Muscle layer of colon (tissue), 2 donors: ENCODE results near the gene PRLH.

Experiments
- H3K27ac ChIP-seq: one replicate; pipeline ENCODE4 v1.7.0; 2013; ENCODE audit warnings: low read depth, mild to moderate bottlenecking, low read length, moderate library complexity
- H3K27me3 ChIP-seq, 2 donors: one replicate each; pipeline ENCODE4 v1.7.0; 2013; ENCODE audit warnings: low read length in 2 of 2, mild to moderate bottlenecking in 2 of 2; ENCODE audit not compliant: insufficient read depth in 2 of 2, control insufficient read depth in 1 of 2
- H3K36me3 ChIP-seq: one replicate; pipeline ENCODE4 v1.7.0; 2013; ENCODE audit warnings: mild to moderate bottlenecking, low read length; ENCODE audit not compliant: insufficient read depth
- H3K4me1 ChIP-seq: one replicate; pipeline ENCODE4 v1.7.0; 2013; ENCODE audit warnings: mild to moderate bottlenecking, low read length; ENCODE audit not compliant: insufficient read depth
- H3K4me3 ChIP-seq, 2 donors: one replicate each; pipeline ENCODE4 v1.7.0; 2013; ENCODE audit warnings: low read length in 2 of 2, low read depth in 1 of 2, mild to moderate bottlenecking in 1 of 2, moderate library complexity in 1 of 2
- H3K9ac ChIP-seq: one replicate; pipeline ENCODE4 v1.7.0; 2013; ENCODE audit warnings: low read length
- H3K9me3 ChIP-seq: one replicate; pipeline ENCODE4 v1.7.0; 2013; ENCODE audit warnings: mild to moderate bottlenecking, low read length
- donor health status: abdominal sarcoma.
- donor health status: Adenocarcinoma of cecum.

Gene PRLH

GRCh38 chr2:237540823-237541222, 25.6 kb upstream of the PRLH start:
- no peak overlapping the region for H3K27ac ChIP-seq
- H3K9me3 ChIP-seq, result no peaks in the 10 kb centered on the region
- no peaks in the 10 kb centered on the region for H3K36me3 ChIP-seq
- no peaks in the 10 kb centered on the region for H3K27me3 ChIP-seq
- H3K4me3 ChIP-seq, result no peak overlapping the region
- H3K4me1 ChIP-seq, result no peaks in the 10 kb centered on the region
- no peak overlapping the region for H3K9ac ChIP-seq

GRCh38 chr2:237541243-237541642, 25.1 kb upstream of the PRLH start:
- no peak overlapping the region for H3K4me3 ChIP-seq
- no peaks in the 10 kb centered on the region for H3K4me1 ChIP-seq
- H3K27ac ChIP-seq, result no peak overlapping the region
- no peak overlapping the region for H3K9ac ChIP-seq
- H3K27me3 ChIP-seq, result no peaks in the 10 kb centered on the region
- no peaks in the 10 kb centered on the region for H3K9me3 ChIP-seq
- H3K36me3 ChIP-seq, result no peaks in the 10 kb centered on the region

GRCh38 chr2:237542001-237542704, 24.2 kb upstream of the PRLH start:
- Histone ChIP-seq H3K4me3 (no peak overlapping the region), H3K9ac (no peak overlapping the region), H3K27ac (no peak overlapping the region), H3K4me1 (no peaks in the 10 kb centered on the region), H3K9me3 (no peaks in the 10 kb centered on the region), H3K27me3 (no peaks in the 10 kb centered on the region), H3K36me3 (no peaks in the 10 kb centered on the region)

- Histone ChIP-seq H3K4me1 (no peaks in the 10 kb centered on the region), H3K4me3 (no peak overlapping the region), H3K36me3 (no peaks in the 10 kb centered on the region), H3K27ac (no peak overlapping the region), H3K9ac (no peak overlapping the region), H3K27me3 (no peaks in the 10 kb centered on the region), H3K9me3 (no peaks in the 10 kb centered on the region)
Observed at GRCh38 chr2:237546040-237546875, 20.1 kb upstream of the PRLH start.

- Histone ChIP-seq H3K9me3 (no peaks in the 10 kb centered on the region), H3K27ac (no peak overlapping the region), H3K4me1 (no peaks in the 10 kb centered on the region), H3K4me3 (no peak overlapping the region), H3K9ac (no peak overlapping the region), H3K36me3 (no peaks in the 10 kb centered on the region), H3K27me3 (no peaks in the 10 kb centered on the region)
Observed at GRCh38 chr2:237546876-237547395, 19.4 kb upstream of the PRLH start.

- H3K27me3 ChIP-seq, result no peaks in the 10 kb centered on the region
- H3K27ac ChIP-seq, result no peak overlapping the region
- no peaks in the 10 kb centered on the region for H3K9me3 ChIP-seq
Observed at GRCh38 chr2:237547841-237548416, 18.4 kb upstream of the PRLH start.

GRCh38 chr2:237549216-237549615, 17.2 kb upstream of the PRLH start:
- Histone ChIP-seq H3K27me3 (no peaks in the 10 kb centered on the region), H3K9ac (no peak overlapping the region), H3K27ac (no peak overlapping the region), H3K4me1 (no peaks in the 10 kb centered on the region), H3K4me3 (no peak overlapping the region), H3K9me3 (no peaks in the 10 kb centered on the region), H3K36me3 (no peaks in the 10 kb centered on the region)

More at GRCh38 chr2:237547841-237548416, 18.4 kb upstream of the PRLH start:
- Histone ChIP-seq H3K4me1 (no peaks in the 10 kb centered on the region), H3K9ac (no peak overlapping the region), H3K36me3 (no peaks in the 10 kb centered on the region), H3K4me3 (no peak overlapping the region)

GRCh38 chr2:237549643-237550415, 16.5 kb upstream of the PRLH start:
- Histone ChIP-seq H3K27me3 (no peaks in the 10 kb centered on the region), H3K9ac (no peak overlapping the region), H3K4me3 (no peak overlapping the region), H3K4me1 (no peaks in the 10 kb centered on the region), H3K27ac (no peak overlapping the region), H3K9me3 (no peaks in the 10 kb centered on the region), H3K36me3 (no peaks in the 10 kb centered on the region)

GRCh38 chr2:237551071-237551574, 15.3 kb upstream of the PRLH start:
- no peak overlapping the region for H3K27ac ChIP-seq

GRCh38 chr2:237552908-237553307, 13.5 kb upstream of the PRLH start:
- peaks cover 3% of the 10 kb centered on the region for H3K4me1 ChIP-seq
- H3K36me3 ChIP-seq, result no peaks in the 10 kb centered on the region
- H3K9ac ChIP-seq, result no peak overlapping the region
- peaks cover 5% of the 10 kb centered on the region for H3K9me3 ChIP-seq
- no peak overlapping the region for H3K27ac ChIP-seq
- H3K27me3 ChIP-seq, result no peaks in the 10 kb centered on the region
- no peak overlapping the region for H3K4me3 ChIP-seq

More at GRCh38 chr2:237551071-237551574, 15.3 kb upstream of the PRLH start:
- Histone ChIP-seq H3K27me3 (no peaks in the 10 kb centered on the region), H3K9ac (no peak overlapping the region), H3K36me3 (no peaks in the 10 kb centered on the region), H3K4me1 (no peaks in the 10 kb centered on the region), H3K4me3 (no peak overlapping the region), H3K9me3 (peaks cover 5% of the 10 kb centered on the region)

- Histone ChIP-seq H3K36me3 (no peaks in the 10 kb centered on the region), H3K27ac (no peak overlapping the region), H3K9me3 (peaks cover 5% of the 10 kb centered on the region), H3K4me1 (peaks cover 5% of the 10 kb centered on the region), H3K9ac (no peak overlapping the region), H3K27me3 (no peaks in the 10 kb centered on the region), H3K4me3 (no peak overlapping the region)
Observed at GRCh38 chr2:237553948-237554347, 12.4 kb upstream of the PRLH start.
